Heart right ventricle (tissue), 16 donors: ENCODE data around the gene GRM1. TPM values are rescaled to one million over a fixed set of nuclear protein-coding genes. Genes with fewer than 3 reads are reported as not detected.
A peak's percentile ranks its signal among the peaks of the same experiment; 100 is the strongest.

ENCODE experiments used
- ATAC-seq, 8 donors: fragments of 200-7000 bp; cut with Tn5 transposase; one replicate each; pipeline ENCODE4 v1.9.1; 2020; ENCODE audit warnings: mild to moderate bottlenecking in 8 of 8, moderate library complexity in 8 of 8, moderate number of reproducible peaks in 1 of 8
- DNase-seq, 2 donors: peaks; one replicate each; pipeline ENCODE4 v3.0.0-alpha.2; 2020
- H3K27ac ChIP-seq, 10 donors: fragments of 200-600 bp; sonication (generic) in 2 of 10; one replicate each; pipeline versions ENCODE4 v1.5.0 to v1.8.0; 2020 to 2022; ENCODE audit warnings: mild to moderate bottlenecking in 3 of 10
- H3K27me3 ChIP-seq, 7 donors: fragments of 200-600 bp; one replicate each; pipeline ENCODE4 v1.8.0; 2021 to 2022; ENCODE audit warnings: mild to moderate bottlenecking in 2 of 7
- H3K36me3 ChIP-seq, 9 donors: fragments of 200-600 bp; sonication (generic) in 1 of 9; one replicate each; pipeline versions ENCODE4 v1.5.0 to v1.8.0; 2020 to 2022; ENCODE audit warnings: mild to moderate bottlenecking in 2 of 9
- H3K4me1 ChIP-seq, 9 donors: fragments of 200-600 bp; sonication (generic) in 1 of 9; one replicate each; pipeline versions ENCODE4 v1.5.0 to v1.8.0; 2020 to 2022; ENCODE audit warnings: mild to moderate bottlenecking in 4 of 9
- H3K4me3 ChIP-seq, 10 donors: fragments of 200-600 bp; sonication (generic) in 2 of 10; one replicate each; pipeline versions ENCODE4 v1.5.0 to v1.8.0; 2020 to 2022; ENCODE audit warnings: mild to moderate bottlenecking in 7 of 10, moderate library complexity in 2 of 10
- H3K9me3 ChIP-seq, 11 donors: fragments of 200-600 bp in 10 of 11; sonication (generic) in 2 of 11; one replicate each; pipeline versions ENCODE4 v1.5.0 to v1.8.0; 2013 to 2022; ENCODE audit warnings: mild to moderate bottlenecking in 2 of 11, control low read depth in 1 of 11, moderate library complexity in 1 of 11
- CTCF ChIP-seq, 9 donors: fragments of 200-600 bp; sonication (generic) in 2 of 9; IDR thresholded peaks; one replicate each; pipeline versions ENCODE4 v1.5.0 to v1.8.0; 2021 to 2022; ENCODE audit warnings: antibody characterized with exemption in 9 of 9, mild to moderate bottlenecking in 5 of 9, moderate library complexity in 1 of 9
- WGBS, 2 donors: extraction: QIAGEN DNeasy Blood & Tissue Kit; methylation state at CpG; one replicate each; pipeline ENCODE4 v1.1.7; 2013; ENCODE audit warnings: inconsistent platforms in 1 of 2; 5-methylcytosine and 5-hydroxymethylcytosine counted together
- intact Hi-C, 10 donors: fragments of 100-400 bp; cut with DNase I; formaldehyde crosslinking; loops; one replicate each; pipeline versions ENCODE4 v1.11.1 to v1.14.2; 2022
- polyA plus RNA-seq, 2 donors: library from polyadenylated mRNA; stranded (reverse); fragments of 200-250 nt; gene quantifications; one replicate each; pipeline ENCODE4 v1.2.3, GENCODE V29; 2013
- total RNA-seq, 10 donors: library from RNA; stranded (reverse); fragmentation: NEBNext Ultra II Directional in 3 of 10; extraction: Animal tissue kit (Norgen Biotek cat#: 25700) in 3 of 10; gene quantifications; one replicate each; pipeline versions ENCODE4 v1.2.1 to v1.2.4, GENCODE V29; 2021 to 2023
- donor health status: Arrhythmogenic right ventricular cardiomyopathy.
- donor health status: ischemic (EF 13 %, LVEDD 7.1; RV severe dilation, severe dysfunction).
- donor health status: healthy with polysubstance abuse.
- donor health status: DM: no; HTN: yes; CAD: no.
- donor health status: DM: no; HTN: no; CAD: no.
- donor health status: ischemic (EF 25% LVEDD 6.9; RV normal size, moderate dysfunction).
- donor health status: ischemic (EF 25% LVEDD 5.7; RV mildly dilated, moderate dysfunction).
- donor health status: healthy.
- donor health status: DM: yes; HTN: yes; CAD: no.
- donor health status: Ischemic cardiomyopathy.
- donor health status: ischemic (EF 35%, LVEDD 5.7; RV mildly dilated, moderate dysfunction).
- donor health status: nonischemic (EF 11% LVEDD 7.7; RV severe dilation, severe dysfunction).
- donor health status: DM: yes; HTN: yes; CAD: no.
- donor health status: PGD.
- donor health status: ischemic (EF 29% LVEDD 5.4; RV normal size, mild dysfunction).
- donor health status: nonischemic (EF 23%, LVEDD 6.1; RV moderate dilation, normal function).

GRM1 gene
- total and polyA plus RNA-seq, 12 donors = 0.26 to 8.3 (median 4.6) TPM

- peaks cover 0 to 49% (median 40%) of the 10 kb centered on the region in 7 donors for H3K27me3 ChIP-seq
- H3K4me3 ChIP-seq = no peak overlapping the region
- ATAC-seq (no peak), DNase-seq (no peak)
- H3K27ac ChIP-seq = no peak overlapping the region
- TF ChIP-seq CTCF (IDR thresholded peaks at IDR 0.05) = no peak
- H3K36me3 ChIP-seq = no peaks in the 10 kb centered on the region
- no peaks in the 10 kb centered on the region for H3K4me1 ChIP-seq
- intact Hi-C loops = no loop called here
- peaks cover 0 to 2% (median 0%) of the 10 kb centered on the region in 11 donors for H3K9me3 ChIP-seq
- WGBS, 2 donors = 42 to 46% methylated on average over 4 of the region's 4 CpGs
Observed at GRCh38 chr6:146032387-146032786, 3.5 kb downstream of the GRM1 start.

DNA sequence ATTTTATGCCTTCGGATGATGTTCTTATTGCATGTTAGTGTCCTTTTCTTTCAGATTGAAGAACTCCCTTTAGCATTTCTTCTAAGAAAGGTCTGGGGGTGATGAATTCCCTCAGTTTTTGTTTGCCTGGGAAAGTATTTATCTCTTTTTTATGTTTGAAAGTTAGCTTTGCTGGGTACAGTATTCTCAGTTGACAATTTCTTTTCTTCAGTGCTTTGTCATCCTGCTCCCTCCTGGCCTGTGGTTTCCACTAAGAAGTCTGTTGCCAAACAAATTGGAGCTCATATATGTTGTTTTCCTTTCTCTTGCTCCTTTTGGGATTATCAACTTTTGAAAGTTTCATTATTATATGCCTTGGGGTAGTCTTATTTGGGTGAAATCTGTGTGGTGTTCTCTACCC, 11.5 kb downstream of the GRM1 start:
- no peak for TF ChIP-seq CTCF (IDR thresholded peaks at IDR 0.05)
- H3K27me3 ChIP-seq = peaks cover 0 to 5% (median 0%) of the 10 kb centered on the region in 7 donors
- ATAC-seq (no peak), DNase-seq (no peak)
- intact Hi-C loops = loop anchor here in 1 of 10 donors (5.0 kb wide), 1 partner anchor 487 kb away; no protein-coding TSS in a partner anchor
- no peak overlapping the region for H3K4me3 ChIP-seq
- no peaks in the 10 kb centered on the region for H3K4me1 ChIP-seq
- 87 to 100% methylated on average over 1 of the region's 1 CpG for WGBS, 2 donors
- H3K36me3 ChIP-seq = no peaks in the 10 kb centered on the region
- peaks cover 0 to 32% (median 17%) of the 10 kb centered on the region in 11 donors for H3K9me3 ChIP-seq
- H3K27ac ChIP-seq = no peak overlapping the region

GRCh38 chr6:146041282-146041681, 12.4 kb downstream of the GRM1 start:
- no peak for ATAC-seq
- H3K27ac ChIP-seq = no peak overlapping the region
- peak in 6 of 9 donors; percentile 20 to 34 (median 30) for TF ChIP-seq CTCF (IDR thresholded peaks at IDR 0.05)
- H3K27me3 ChIP-seq = peaks cover 0 to 3% (median 0%) of the 10 kb centered on the region in 7 donors
- no peaks in the 10 kb centered on the region for H3K36me3 ChIP-seq
- peaks cover 0 to 32% (median 17%) of the 10 kb centered on the region in 11 donors for H3K9me3 ChIP-seq
- no peaks in the 10 kb centered on the region for H3K4me1 ChIP-seq
- H3K4me3 ChIP-seq = no peak overlapping the region
- DNase-seq = no peak
- intact Hi-C loops = loop anchor here in 1 of 10 donors (5.0 kb wide), 1 partner anchor 486 kb away; no protein-coding TSS in a partner anchor
- 26 to 45% methylated on average over 1 of the region's 1 CpG for WGBS, 2 donors

DNA sequence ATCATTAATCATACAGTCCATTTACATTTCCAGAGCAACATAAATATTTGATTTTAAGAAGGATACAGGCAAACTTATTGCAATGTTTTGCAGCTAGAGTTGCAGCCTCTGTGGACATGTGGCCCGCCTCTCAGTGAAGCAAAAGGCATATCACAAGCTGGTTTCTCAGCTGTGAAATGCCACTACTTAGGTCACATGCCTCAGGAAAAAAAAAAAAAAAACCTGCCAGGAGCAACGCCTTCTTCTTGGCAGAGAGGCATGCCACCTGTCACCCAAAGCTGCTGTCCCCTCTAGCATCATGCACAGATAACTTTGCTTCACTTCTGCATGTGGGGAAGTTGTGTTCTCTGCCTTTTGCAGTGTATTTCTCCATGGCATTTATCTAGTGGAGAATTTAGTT, 18.5 kb downstream of the GRM1 start:
- H3K4me3 ChIP-seq = no peak overlapping the region
- H3K36me3 ChIP-seq = no peaks in the 10 kb centered on the region
- H3K27ac ChIP-seq = no peak overlapping the region
- intact Hi-C loops = no loop called here
- H3K27me3 ChIP-seq = peaks cover 0 to 3% (median 0%) of the 10 kb centered on the region in 7 donors
- 49 to 63% methylated on average over 2 of the region's 2 CpGs for WGBS, 2 donors
- no peaks in the 10 kb centered on the region for H3K4me1 ChIP-seq
- ATAC-seq = no peak
- no peak for DNase-seq
- peaks cover 0 to 10% (median 0%) of the 10 kb centered on the region in 11 donors for H3K9me3 ChIP-seq
- no peak for TF ChIP-seq CTCF (IDR thresholded peaks at IDR 0.05)
